ENCODE results near the gene NUBPL.

GRCh38 chr14:31622060-31622459 is 60.9 kb downstream of the NUBPL start:
- TF ChIP-seq POLR2AphosphoS5 (IDR thresholded peaks at IDR 0.05) (no peak), CTCF (IDR thresholded peaks at IDR 0.05) (no peak), EP300 (IDR thresholded peaks at IDR 0.05) (no peak), POLR2A (IDR thresholded peaks at IDR 0.05) (no peak)

All from sigmoid colon (tissue), 4 donors.